RWPE1 (cell line): ENCODE data around the gene BCAR3.
"Not testable (repeated sequence)": the region's sequence is repeated elsewhere in the genome, so short reads cannot be mapped to it uniquely, and the experiment has no call there.

ENCODE experiments used
- CTCF ChIA-PET: fragments of 350-600 bp; sonication (Branson Sonifier 250); formaldehyde crosslinking; extraction: SDS; loops from one replicate; lab custom pipeline; 2021; lab: Yijun Ruan, JAX
- POLR2A ChIA-PET: fragments of 400-600 bp; formaldehyde crosslinking; extraction: SDS; loops from one replicate; lab custom pipeline; 2020; ENCODE audit warnings: antibody characterized with exemption; ENCODE audit not compliant: low non-redundant PET; lab: Yijun Ruan, JAX
- DNase-seq: peaks from one replicate; pipeline ENCODE4 v3.0.0; 2012; ENCODE audit warnings: low spot score
- H3K27ac ChIP-seq: fragments of 450-650 bp; 2 replicates; pipeline ENCODE4 v1.5.1; 2017
- CTCF ChIP-seq: fragments of 450-650 bp; conservative IDR thresholded peaks from 2 replicates; pipeline ENCODE4 v1.5.1; 2017; ENCODE audit warnings: low read depth, mild to moderate bottlenecking

The BCAR3 gene

DNA sequence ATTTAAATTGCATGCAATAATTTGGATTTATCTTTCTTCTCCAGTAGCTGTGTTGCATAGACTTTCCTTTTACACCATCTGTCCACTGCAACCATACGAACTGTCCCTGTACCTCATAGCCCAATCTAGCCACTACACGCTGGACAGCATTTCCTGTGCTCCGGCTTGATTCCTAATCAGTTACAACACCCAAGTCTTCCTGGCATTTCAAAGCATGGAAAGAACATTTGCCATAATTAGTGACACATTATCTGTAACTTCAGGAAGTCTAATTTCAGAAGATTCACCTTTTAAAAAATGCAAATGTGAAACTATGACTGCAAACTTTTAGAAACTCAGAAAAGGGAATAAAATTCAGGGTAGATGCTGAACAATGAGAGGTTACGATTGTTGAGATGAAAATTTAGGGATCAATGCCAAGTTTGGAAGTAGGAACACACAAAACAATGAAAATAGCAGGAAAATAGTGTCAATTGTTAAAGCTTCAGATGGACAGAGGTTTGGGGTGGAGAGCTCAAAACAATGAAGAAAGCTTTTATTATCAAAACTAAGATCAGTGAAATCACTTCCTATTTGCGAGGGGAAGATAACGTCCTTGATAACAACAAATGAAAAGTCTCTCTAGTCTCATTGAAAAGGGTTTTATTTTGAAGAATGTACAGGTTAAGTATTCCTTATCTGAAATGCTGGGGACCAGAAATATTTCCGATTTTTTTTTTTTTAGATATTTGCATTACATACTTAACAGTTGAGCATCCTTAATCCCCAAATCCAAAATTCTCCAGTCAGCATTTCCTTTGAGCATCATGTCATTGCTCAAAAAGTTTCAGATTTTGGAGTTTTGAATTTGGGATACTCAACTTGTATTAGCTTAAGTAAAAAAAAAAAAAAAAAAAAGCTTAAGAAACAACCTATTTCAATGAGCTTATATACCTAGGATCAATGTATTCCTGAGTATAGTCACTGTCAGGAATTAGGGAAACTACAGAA is 126.5 kb downstream of the BCAR3 start:
- TF ChIP-seq CTCF: no peak
- CTCF ChIA-PET: interaction anchor here (0.6 kb wide), 1 partner anchor 317 kb away, joined by 5 read pairs; no protein-coding TSS in a partner anchor
- DNase-seq: no peak
- H3K27ac ChIP-seq: no peak overlapping the region
- POLR2A ChIA-PET: no interaction called here

DNA sequence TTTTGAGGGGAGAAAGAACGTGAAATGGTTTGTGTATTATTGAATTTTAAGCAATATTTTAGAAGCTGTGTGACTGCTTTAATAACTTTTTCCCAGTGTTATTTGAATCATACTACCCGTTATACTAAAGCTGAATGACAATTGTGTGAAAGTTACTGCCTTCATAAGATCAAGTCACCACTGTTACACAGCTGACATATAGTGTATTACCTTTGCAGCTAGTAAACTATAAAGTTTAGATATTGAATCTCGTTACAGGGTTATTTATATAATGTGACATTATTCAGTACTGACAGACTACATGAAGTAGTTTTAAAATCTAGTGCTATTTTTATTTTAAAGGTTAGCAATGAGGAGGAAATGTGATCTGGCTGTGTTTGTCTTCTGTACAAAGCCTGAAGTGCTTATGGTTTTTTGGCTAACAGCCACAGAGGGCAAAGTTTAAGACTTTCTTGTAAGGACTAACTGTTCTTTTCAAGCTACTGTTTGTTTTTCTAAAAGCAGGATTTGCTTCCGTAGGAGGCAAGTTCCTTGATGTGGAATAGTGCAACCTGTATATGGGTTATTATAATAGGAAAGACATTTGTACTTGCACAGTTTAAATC is 127.6 kb downstream of the BCAR3 start:
- CTCF ChIA-PET, H3K27ac ChIP-seq, DNase-seq, POLR2A ChIA-PET: not testable (repeated sequence)

GRCh38 chr1:93552741-93553455 is 128.7 kb downstream of the BCAR3 start:
- DNase-seq: no peak
- no peak for TF ChIP-seq CTCF
- no peak overlapping the region for H3K27ac ChIP-seq
- POLR2A ChIA-PET: no interaction called here
- CTCF ChIA-PET: no interaction called here

- ChIA-PET POLR2A (no interaction called here), CTCF (interaction anchor here (1.2 kb wide), 1 partner anchor 11 kb away, joined by 3 read pairs; no protein-coding TSS in a partner anchor)
- H3K27ac ChIP-seq: no peak overlapping the region
- DNase-seq: no peak
- no peak for TF ChIP-seq CTCF
These were observed 131.8 kb downstream of the BCAR3 start for GRCh38 chr1:93549811-93550210.

DNA sequence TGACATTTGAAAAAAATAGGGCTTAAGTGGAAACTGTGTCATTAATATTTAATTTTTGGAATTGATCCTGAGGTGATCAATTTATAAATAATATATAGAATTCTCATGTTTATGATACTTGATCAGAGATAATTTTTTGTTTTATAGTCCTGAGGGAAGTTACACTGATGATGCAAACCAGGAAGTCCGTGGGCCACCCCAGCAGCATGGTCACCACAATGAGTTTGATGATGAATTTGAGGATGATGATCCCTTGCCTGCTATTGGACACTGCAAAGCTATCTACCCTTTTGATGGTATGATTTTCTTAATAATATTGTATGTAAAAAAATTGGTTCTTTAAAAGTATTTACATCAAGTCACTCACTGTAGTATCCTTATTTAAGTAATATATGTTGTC is 132.5 kb downstream of the BCAR3 start:
- ChIA-PET POLR2A (no interaction called here), CTCF (interaction anchor here (1.2 kb wide), 1 partner anchor 10 kb away, joined by 3 read pairs; no protein-coding TSS in a partner anchor)
- DNase-seq: no peak

More for the DNA sequence above, 132.5 kb downstream of the BCAR3 start:
- no peak overlapping the region for H3K27ac ChIP-seq
- TF ChIP-seq CTCF: no peak
